HepG2 (cell line): ENCODE results near the gene HAT1. TPM values are rescaled to one million over a fixed set of nuclear protein-coding genes. Genes with fewer than 3 reads are reported as not detected.
A peak's percentile ranks its signal among the peaks of the same experiment; 100 is the strongest.

ENCODE experiments used
- GATAD1 ChIP-seq: IDR thresholded peaks from 2 replicates; pipeline ENCODE4 v1.6.1; 2016; ENCODE audit warnings: missing genetic modification reagents, missing compliant biosample characterization
- HNRNPUL1 ChIP-seq: fragments of 200-400 bp; formaldehyde crosslinking; IDR thresholded peaks from 2 replicates; pipeline ENCODE4 v1.6.1; 2017; ENCODE audit warnings: low read depth, mild to moderate bottlenecking, low read length, moderate library complexity
- KMT2A ChIP-seq: sonication (generic); formaldehyde crosslinking; IDR thresholded peaks from 2 replicates; pipeline ENCODE4 v1.4.0; 2020; ENCODE audit warnings: missing genetic modification reagents
- MAFF ChIP-seq: IDR thresholded peaks from 2 replicates; pipeline ENCODE4 v1.6.1; 2011; ENCODE audit warnings: low read depth, low read length, improper control_type of control experiment
- MAFK ChIP-seq, 2 experiments: IDR thresholded peaks in 1 of 2; conservative IDR thresholded peaks in 1 of 2; 2 replicates each; pipeline ENCODE4 v1.6.1; 2011; ENCODE audit warnings: improper control_type of control experiment in 2 of 2, low read length in 2 of 2
- MED13 ChIP-seq: sonication (generic); formaldehyde crosslinking; IDR thresholded peaks from 2 replicates; pipeline ENCODE4 v1.5.0; 2020; ENCODE audit warnings: missing genetic modification reagents
- MLLT10 ChIP-seq: sonication (generic); formaldehyde crosslinking; IDR thresholded peaks from 2 replicates; pipeline ENCODE4 v1.4.0; 2020; ENCODE audit warnings: missing genetic modification reagents
- MTA3 ChIP-seq: sonication (generic); formaldehyde crosslinking; IDR thresholded peaks from 2 replicates; pipeline ENCODE4 v1.4.0; 2020; ENCODE audit warnings: missing genetic modification reagents
- MXD4 ChIP-seq: IDR thresholded peaks from 2 replicates; pipeline ENCODE4 v1.6.1; 2016; ENCODE audit warnings: mild to moderate bottlenecking, missing biosample characterization, missing genetic modification reagents
- NR1H2 ChIP-seq: sonication (generic); formaldehyde crosslinking; IDR thresholded peaks from 2 replicates; pipeline ENCODE4 v1.8.1; 2022; ENCODE audit warnings: low read depth, missing genetic modification reagents, borderline replicate concordance
- POGK ChIP-seq: sonication (generic); formaldehyde crosslinking; conservative IDR thresholded peaks from 2 replicates; pipeline ENCODE4 v1.8.0; 2022; ENCODE audit warnings: mild to moderate bottlenecking, moderate library complexity, missing genetic modification reagents
- REXO4 ChIP-seq: sonication (generic); formaldehyde crosslinking; IDR thresholded peaks from 2 replicates; pipeline ENCODE4 v1.8.0; 2022; ENCODE audit warnings: missing genetic modification reagents, mild to moderate bottlenecking, borderline replicate concordance
- SIN3B ChIP-seq: fragments of 150-350 bp; IDR thresholded peaks from 2 replicates; pipeline ENCODE4 v1.6.1; 2014; ENCODE audit warnings: low read length
- SKI ChIP-seq: fragments of 450-650 bp; IDR thresholded peaks from one replicate; pipeline ENCODE4 v1.6.1; 2018; ENCODE audit warnings: mild to moderate bottlenecking; ENCODE audit not compliant: partially characterized antibody
- SMAD3 ChIP-seq: sonication (generic); formaldehyde crosslinking; IDR thresholded peaks from 2 replicates; pipeline ENCODE4 v1.4.0; 2020; ENCODE audit warnings: missing genetic modification reagents
- SP1 ChIP-seq, 2 experiments: fragments of 450-650 bp in 1 of 2; sonication (generic) in 1 of 2; formaldehyde crosslinking in 1 of 2; IDR thresholded peaks; 2 replicates each; pipeline versions ENCODE4 v1.4.0 to v1.6.1; 2016 to 2020; ENCODE audit warnings: missing genetic modification reagents in 1 of 2
- STAT5B ChIP-seq: sonication (generic); formaldehyde crosslinking; IDR thresholded peaks from 2 replicates; pipeline ENCODE4 v1.4.0; 2020; ENCODE audit warnings: missing genetic modification reagents
- TSC22D2 ChIP-seq: sonication (generic); formaldehyde crosslinking; IDR thresholded peaks from 2 replicates; pipeline ENCODE4 v1.5.1; 2020; ENCODE audit warnings: missing genetic modification reagents, mild to moderate bottlenecking, borderline replicate concordance
- ZBTB10 ChIP-seq: sonication (generic); formaldehyde crosslinking; IDR thresholded peaks from 2 replicates; pipeline ENCODE4 v1.4.0; 2020; ENCODE audit warnings: missing genetic modification reagents, borderline replicate concordance
- ZBTB38 ChIP-seq: sonication (generic); formaldehyde crosslinking; IDR thresholded peaks from 2 replicates; pipeline ENCODE4 v1.5.1; 2020; ENCODE audit warnings: mild to moderate bottlenecking, missing genetic modification reagents
- ZEB1 ChIP-seq: IDR thresholded peaks from 2 replicates; pipeline ENCODE4 v1.6.1; 2012; ENCODE audit warnings: mild to moderate bottlenecking, low read depth, inconsistent platforms; ENCODE audit not compliant: insufficient replicate concordance
- ZFP36 ChIP-seq: fragments of 150-350 bp; IDR thresholded peaks from 2 replicates; pipeline ENCODE4 v1.6.1; 2018; ENCODE audit warnings: borderline replicate concordance, low read length, low read depth; ENCODE audit not compliant: partially characterized antibody
- ZNF138 ChIP-seq: sonication (generic); formaldehyde crosslinking; IDR thresholded peaks from 2 replicates; pipeline ENCODE4 v1.5.0; 2020; ENCODE audit warnings: mild to moderate bottlenecking, low read depth, missing genetic modification reagents
- ZNF598 ChIP-seq: sonication (generic); formaldehyde crosslinking; IDR thresholded peaks from 2 replicates; pipeline ENCODE4 v1.5.1; 2020; ENCODE audit warnings: mild to moderate bottlenecking, missing genetic modification reagents, borderline replicate concordance
- ZNF674 ChIP-seq: sonication (generic); formaldehyde crosslinking; IDR thresholded peaks from 2 replicates; pipeline ENCODE4 v1.5.0; 2020; ENCODE audit warnings: low read depth, mild to moderate bottlenecking, missing genetic modification reagents
- ZNF678 ChIP-seq: sonication (generic); formaldehyde crosslinking; IDR thresholded peaks from 2 replicates; pipeline ENCODE4 v1.4.0; 2020; ENCODE audit warnings: mild to moderate bottlenecking, missing genetic modification reagents
- ZNF841 ChIP-seq: sonication (generic); formaldehyde crosslinking; IDR thresholded peaks from 2 replicates; pipeline ENCODE4 v1.8.1; 2023; ENCODE audit warnings: missing genetic modification reagents, borderline replicate concordance
- polyA plus RNA-seq, 8 experiments: library from polyadenylated mRNA; depleted of rRNA in 3 of 8; stranded (reverse) in 7 of 8; unstranded in 1 of 8; fragments of >200 nt; fragmentation: Illumina TruSeq in 4 of 8; extraction: Trizol in 4 of 8; gene quantifications; 2 replicates each; pipeline versions ENCODE4 v1.2.1 to v1.2.3, GENCODE V29; 2011 to 2016; ENCODE audit warnings: low read depth in 4 of 8, missing spikeins in 1 of 8, mixed read lengths in 1 of 8; ENCODE audit not compliant: insufficient read depth in 1 of 8
- total RNA-seq, 5 experiments: library from RNA; depleted of rRNA; stranded (reverse); fragments of >200 nt; fragmentation: Illumina TruSeq; extraction: Trizol; gene quantifications; 2 replicates each; pipeline ENCODE4 v1.2.3, GENCODE V29; 2016; ENCODE audit warnings: low read depth in 1 of 5

HAT1 gene
- total and polyA plus RNA-seq, 2 of the 13 experiments (the other 11 are each of a cell fraction or from before 2014, with no cell fraction given), result 45.4 to 119 TPM

- TF ChIP-seq POGK (CRISPR knock-in tag) (peak; percentile 99), ZNF138 (CRISPR knock-in tag) (peak; percentile 94), ZNF841 (0 out of 2 replicates have a peak, but pooled peaks have one; percentile 66), TSC22D2 (CRISPR knock-in tag) (peak; percentile 92), REXO4 (CRISPR knock-in tag) (peak; percentile 78), STAT5B (peak; percentile 78; the same call in 1 of the 2 replicates), GATAD1 (CRISPR knock-in tag) (peak; percentile 98), ZBTB10 (CRISPR knock-in tag) (peak; percentile 70; the same call in 1 of the 2 replicates), SIN3B (peak; percentile 91), MXD4 (CRISPR knock-in tag) (peak; percentile 100), SKI (peak; percentile 76), SP1 (IDR thresholded peaks at IDR 0.05) (no peak), SP1 (CRISPR knock-in tag; IDR thresholded peaks at IDR 0.05) (peak; percentile 47), ZEB1 (peak; percentile 84), ZFP36 (no peak), NR1H2 (CRISPR knock-in tag) (peak; percentile 84; the same call in 1 of the 2 replicates), ZNF678 (CRISPR knock-in tag) (no peak), MLLT10 (CRISPR knock-in tag) (no peak), KMT2A (peak; percentile 99), MED13 (peak; percentile 92; the same call in 1 of the 2 replicates), ZBTB38 (CRISPR knock-in tag) (peak; percentile 99), ZNF598 (CRISPR knock-in tag) (peak; percentile 59; the same call in 1 of the 2 replicates), HNRNPUL1 (0 out of 2 replicates have a peak, but pooled peaks have one; percentile 32), MAFF (no peak), MAFK (conservative IDR thresholded peaks at IDR 0.05 in 1 of 2, IDR thresholded peaks at IDR 0.05 in 1 of 2; ENCODE audit: low read length in 2 of 2) (no peak), MTA3 (CRISPR knock-in tag) (no peak), ZNF674 (CRISPR knock-in tag) (0 out of 2 replicates have a peak, but pooled peaks have one; percentile 87), SMAD3 (CRISPR knock-in tag) (peak; percentile 88)
Measured at GRCh38 chr2:171999604-172000469, 77.6 kb downstream of the HAT1 start, which contains the start of gene METAP1D (continued).
